BJ (cell line): ENCODE measurements around the gene ZNF182. TPM values are rescaled to one million over a fixed set of nuclear protein-coding genes. Genes with fewer than 3 reads are reported as not detected.
A peak's percentile ranks its signal among the peaks of the same experiment; 100 is the strongest.
"Not testable (repeated sequence)": the region's sequence is repeated elsewhere in the genome, so short reads cannot be mapped to it uniquely, and the experiment has no call there.

Experiments used
- CTCF ChIA-PET: fragments of 350-600 bp; formaldehyde crosslinking; extraction: SDS; loops from one replicate; lab custom pipeline; 2021; ENCODE audit warnings: antibody characterized with exemption, inconsistent platforms; lab: Yijun Ruan, JAX
- POLR2A ChIA-PET: fragments of 300-600 bp; sonication (Branson Sonifier 250); formaldehyde crosslinking; extraction: SDS; loops from one replicate; lab custom pipeline; 2021; ENCODE audit warnings: antibody characterized with exemption; lab: Charles Lee
- DNase-seq: peaks from one replicate; pipeline ENCODE4 v3.0.0-alpha.2; 2011; ENCODE audit warnings: low read depth
- H3K27me3 ChIP-seq: 2 replicates; pipeline ENCODE4 v1.6.0; 2011; ENCODE audit warnings: low read length; ENCODE audit not compliant: control insufficient read depth, insufficient read depth
- H3K36me3 ChIP-seq: 2 replicates; pipeline ENCODE4 v1.5.1; 2011; ENCODE audit warnings: low read length; ENCODE audit not compliant: control insufficient read depth, insufficient read depth
- H3K4me3 ChIP-seq: 2 replicates; pipeline ENCODE4 v1.5.1; 2011; ENCODE audit warnings: low read depth, mild to moderate bottlenecking, control low read depth, low read length
- CTCF ChIP-seq: IDR thresholded peaks from 2 replicates; pipeline ENCODE4 v1.5.1; 2011; ENCODE audit warnings: low read depth, mild to moderate bottlenecking, control low read depth, inconsistent platforms, low read length, moderate library complexity; ENCODE audit not compliant: insufficient read depth
- polyA plus RNA-seq: library from polyadenylated mRNA; depleted of rRNA; stranded (reverse); fragments of >200 nt; gene quantifications from 2 replicates; pipeline ENCODE4 v1.2.3, GENCODE V29; 2011

ZNF182 gene
- polyA plus RNA-seq, 1 experiment, result 1.4 TPM

GRCh38 chrX:47991263-47992094 is 12.3 kb downstream of the ZNF182 start:
- H3K4me3 ChIP-seq, result no peak overlapping the region
- POLR2A ChIA-PET, result no interaction called here
- H3K27me3 ChIP-seq, result no peaks in the 10 kb centered on the region
- peak; percentile 2 for DNase-seq
- CTCF ChIA-PET, result no interaction called here
- no peak for TF ChIP-seq CTCF
- H3K36me3 ChIP-seq, result peaks cover 1% of the 10 kb centered on the region; the same call in 1 of the 2 replicates

DNA sequence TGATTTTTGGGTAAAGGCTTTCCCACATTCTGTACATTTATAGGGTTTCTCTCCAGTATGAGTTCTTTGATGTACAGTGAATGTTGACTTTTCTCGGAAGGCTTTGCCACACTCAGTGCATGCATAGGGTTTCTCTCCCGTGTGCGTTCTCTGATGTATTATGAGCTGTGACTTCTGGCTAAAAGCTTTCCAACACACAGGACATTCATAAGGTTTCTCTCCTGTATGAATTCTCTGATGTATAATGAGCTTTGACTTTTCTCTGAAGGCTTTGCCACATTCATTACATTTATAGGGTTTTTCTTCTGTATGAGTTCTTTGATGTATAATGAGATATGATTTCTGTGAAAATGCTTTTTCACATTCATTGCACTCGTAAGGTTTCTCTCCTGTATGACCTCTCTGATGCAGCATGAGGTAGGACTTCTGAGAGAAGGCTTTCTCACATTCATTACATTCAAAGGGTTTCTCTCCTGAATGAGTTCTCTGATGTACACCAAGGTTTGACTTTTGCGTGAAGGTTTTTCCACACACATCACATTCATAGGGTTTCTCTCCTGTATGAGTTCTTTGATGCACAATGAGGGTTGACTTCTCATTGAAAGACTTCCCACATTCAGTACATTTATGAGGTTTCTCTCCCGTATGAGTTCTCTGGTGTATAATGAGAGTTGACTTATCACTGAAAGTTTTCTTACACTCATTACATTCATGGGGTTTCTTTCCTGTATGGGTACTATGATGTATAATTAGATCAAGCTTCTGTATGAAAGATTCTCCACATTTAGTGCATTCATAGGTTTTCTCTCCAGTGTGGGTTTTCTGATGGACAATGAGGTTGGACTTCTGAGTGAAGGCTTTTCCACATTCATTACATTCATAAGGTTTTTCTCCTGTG is 27.3 kb downstream of the ZNF182 start:
- no peak for TF ChIP-seq CTCF
- ChIA-PET POLR2A (no interaction called here), CTCF (no interaction called here)
- Histone ChIP-seq H3K36me3 (peaks cover 1% of the 10 kb centered on the region; the same call in 1 of the 2 replicates), H3K27me3 (no peaks in the 10 kb centered on the region), H3K4me3 (no peak overlapping the region)
- DNase-seq, result no peak

- Histone ChIP-seq H3K36me3 (no peaks in the 10 kb centered on the region), H3K4me3 (no peak overlapping the region), H3K27me3 (no peaks in the 10 kb centered on the region)
- no peak for DNase-seq
- POLR2A ChIA-PET, result no interaction called here
- TF ChIP-seq CTCF, result no peak
- CTCF ChIA-PET, result no interaction called here
These were observed 30.6 kb downstream of the ZNF182 start for GRCh38 chrX:47973235-47973634.

GRCh38 chrX:47965526-47965925 is 38.3 kb downstream of the ZNF182 start:
- H3K27me3 ChIP-seq, DNase-seq, CTCF ChIA-PET, POLR2A ChIA-PET, H3K36me3 ChIP-seq, H3K4me3 ChIP-seq: not testable (repeated sequence)

- H3K27me3 ChIP-seq, H3K36me3 ChIP-seq, DNase-seq, CTCF ChIA-PET, POLR2A ChIA-PET, H3K4me3 ChIP-seq: not testable (repeated sequence)
These were observed 42.0 kb downstream of the ZNF182 start for GRCh38 chrX:47961830-47962229.

DNA sequence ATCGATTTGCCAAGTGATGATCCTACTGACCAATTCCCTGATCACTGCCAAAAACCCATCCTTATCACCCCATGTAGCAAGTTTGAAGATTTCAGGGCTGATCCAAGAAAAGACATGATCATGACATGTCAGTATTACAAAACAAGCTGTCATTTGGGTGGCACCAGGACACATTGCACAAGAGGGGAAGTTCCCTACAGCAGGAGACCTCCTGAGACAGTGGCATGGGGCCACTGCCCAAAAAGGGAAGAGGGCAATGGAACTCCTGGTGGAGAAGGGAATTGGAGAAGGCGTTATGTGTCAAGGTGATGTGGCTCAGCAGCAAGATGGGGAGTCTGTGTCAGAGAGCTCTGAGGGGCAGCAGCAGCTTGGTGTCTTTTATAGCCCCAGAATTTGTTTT is 43.4 kb downstream of the ZNF182 start:
- no peak for TF ChIP-seq CTCF
- ChIA-PET POLR2A (no interaction called here), CTCF (no interaction called here)
- no peak overlapping the region for H3K4me3 ChIP-seq
- DNase-seq, result no peak
- no peaks in the 10 kb centered on the region for H3K36me3 ChIP-seq
- H3K27me3 ChIP-seq, result no peaks in the 10 kb centered on the region
